Middle frontal gyrus (tissue), 1 donor: ENCODE measurements around the gene TMTC1.
A peak's percentile ranks its signal among the peaks of the same experiment; 100 is the strongest.
"Not testable (repeated sequence)": the region's sequence is repeated elsewhere in the genome, so short reads cannot be mapped to it uniquely, and the experiment has no call there.

Source experiments
- DNase-seq: peaks from one replicate; pipeline ENCODE4 v3.0.0-alpha.2; 2015; ENCODE audit warnings: low spot score; ENCODE audit errors: extremely low spot score

The TMTC1 gene

GRCh38 chr12:29673346-29673745 lies 110.4 kb downstream of the TMTC1 start:
- no peak for DNase-seq

GRCh38 chr12:29672580-29672979 lies 111.2 kb downstream of the TMTC1 start:
- DNase-seq = no peak

GRCh38 chr12:29671742-29672141 lies 112.0 kb downstream of the TMTC1 start:
- no peak for DNase-seq

GRCh38 chr12:29667011-29667410 lies 116.7 kb downstream of the TMTC1 start:
- no peak for DNase-seq

- no peak for DNase-seq
These were observed 118.6 kb downstream of the TMTC1 start for GRCh38 chr12:29665107-29665506.

- no peak for DNase-seq
These were observed 120.9 kb downstream of the TMTC1 start for GRCh38 chr12:29662734-29663323.

- DNase-seq = no peak
These were observed 122.9 kb downstream of the TMTC1 start for GRCh38 chr12:29660847-29661246.

GRCh38 chr12:29656762-29657538 lies 126.8 kb downstream of the TMTC1 start:
- DNase-seq = no peak

- peak; percentile 28 for DNase-seq
These were observed 127.9 kb downstream of the TMTC1 start for GRCh38 chr12:29655861-29656260.

GRCh38 chr12:29653286-29653685 lies 130.5 kb downstream of the TMTC1 start:
- no peak for DNase-seq

GRCh38 chr12:29650371-29650770 lies 133.4 kb downstream of the TMTC1 start:
- no peak for DNase-seq

- DNase-seq = no peak
These were observed 134.0 kb downstream of the TMTC1 start for GRCh38 chr12:29649722-29650121.

GRCh38 chr12:29644536-29645162 lies 139.1 kb downstream of the TMTC1 start:
- no peak for DNase-seq

- DNase-seq = no peak
These were observed 143.0 kb downstream of the TMTC1 start for GRCh38 chr12:29640589-29641345.

- no peak for DNase-seq
These were observed 143.7 kb downstream of the TMTC1 start for GRCh38 chr12:29639893-29640495.

GRCh38 chr12:29638528-29638927 lies 145.2 kb downstream of the TMTC1 start:
- DNase-seq = no peak

- no peak for DNase-seq
These were observed 149.7 kb downstream of the TMTC1 start for GRCh38 chr12:29634057-29634456.

- DNase-seq = not testable (repeated sequence)
These were observed 153.6 kb downstream of the TMTC1 start for GRCh38 chr12:29630164-29630563.

- no peak for DNase-seq
These were observed 156.5 kb downstream of the TMTC1 start for GRCh38 chr12:29627221-29627620.

GRCh38 chr12:29625359-29625953 lies 158.3 kb downstream of the TMTC1 start:
- DNase-seq = no peak

- no peak for DNase-seq
These were observed 161.5 kb downstream of the TMTC1 start for GRCh38 chr12:29622251-29622650.
